GM19463 (cell line): ENCODE results near the gene LUZP1.

ENCODE experiments used
- ATAC-seq: cut with Tn5 transposase; IDR thresholded peaks from one replicate; pipeline ENCODE4 v1.9.1; 2021; ENCODE audit warnings: mild to moderate bottlenecking, moderate library complexity; ENCODE audit not compliant: unreplicated experiment

The LUZP1 gene

GRCh38 chr1:23091545-23091944 is 77.1 kb downstream of the LUZP1 start:
- no peak for ATAC-seq

DNA sequence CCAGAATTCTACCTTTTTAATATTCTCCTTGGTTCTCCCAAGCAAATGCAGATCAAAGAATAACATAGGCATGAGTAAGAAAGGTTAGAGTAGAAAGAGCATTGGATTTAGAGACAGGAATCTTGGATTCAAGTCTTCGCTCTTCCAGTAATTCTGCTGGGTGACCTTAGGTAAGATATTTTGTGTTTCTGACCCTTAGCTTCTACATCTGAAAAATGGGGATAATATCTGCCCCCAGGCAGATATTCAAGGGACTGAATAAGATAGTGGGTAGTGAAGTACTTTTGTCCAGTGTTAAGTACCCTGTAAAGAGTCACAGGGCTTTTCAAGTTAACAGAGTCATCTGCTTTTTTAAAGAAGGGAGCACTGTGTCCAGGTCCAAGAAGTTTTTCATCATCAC is 78.6 kb downstream of the LUZP1 start:
- no peak for ATAC-seq

DNA sequence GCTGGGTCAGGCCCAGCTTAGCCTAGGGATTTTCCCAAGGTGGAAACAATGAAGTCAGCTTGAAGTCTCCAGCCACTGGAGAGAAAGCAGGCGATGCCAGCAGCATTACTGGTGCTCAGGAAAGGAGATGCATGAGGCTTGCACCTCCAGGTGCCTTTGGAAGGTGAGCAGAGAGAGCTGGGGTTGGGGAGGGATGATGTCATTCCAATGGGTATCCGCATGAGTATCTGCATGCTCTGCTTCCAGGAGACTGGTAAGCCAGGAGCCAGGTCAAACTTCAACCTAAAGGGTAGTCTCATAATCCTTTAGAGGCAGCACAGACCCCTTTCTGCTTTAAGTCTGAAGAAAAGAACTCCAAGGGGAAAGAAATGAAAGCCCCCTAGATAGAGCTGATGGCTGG is 80.6 kb downstream of the LUZP1 start:
- no peak for ATAC-seq

DNA sequence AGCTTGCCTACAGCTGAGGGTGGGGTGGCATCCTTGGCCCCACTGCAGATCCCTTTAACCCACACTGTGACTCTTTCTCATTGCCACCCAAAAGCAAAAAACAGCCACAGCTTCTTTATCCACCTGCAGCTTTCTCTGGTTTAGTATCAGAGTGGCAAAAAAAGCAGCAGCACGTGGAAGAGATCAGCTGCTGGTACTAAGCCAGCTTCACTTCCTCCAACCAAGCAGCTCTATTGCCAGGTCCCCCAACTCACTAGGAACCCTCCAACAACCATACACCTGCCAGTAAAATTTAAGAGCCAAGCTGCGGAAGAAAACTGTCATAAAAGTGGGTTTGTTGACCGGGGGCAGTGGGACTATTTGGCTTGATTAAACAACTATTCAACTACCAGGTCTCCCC is 83.0 kb downstream of the LUZP1 start:
- ATAC-seq: no peak

GRCh38 chr1:23084880-23085279 is 83.8 kb downstream of the LUZP1 start:
- ATAC-seq: no peak

DNA sequence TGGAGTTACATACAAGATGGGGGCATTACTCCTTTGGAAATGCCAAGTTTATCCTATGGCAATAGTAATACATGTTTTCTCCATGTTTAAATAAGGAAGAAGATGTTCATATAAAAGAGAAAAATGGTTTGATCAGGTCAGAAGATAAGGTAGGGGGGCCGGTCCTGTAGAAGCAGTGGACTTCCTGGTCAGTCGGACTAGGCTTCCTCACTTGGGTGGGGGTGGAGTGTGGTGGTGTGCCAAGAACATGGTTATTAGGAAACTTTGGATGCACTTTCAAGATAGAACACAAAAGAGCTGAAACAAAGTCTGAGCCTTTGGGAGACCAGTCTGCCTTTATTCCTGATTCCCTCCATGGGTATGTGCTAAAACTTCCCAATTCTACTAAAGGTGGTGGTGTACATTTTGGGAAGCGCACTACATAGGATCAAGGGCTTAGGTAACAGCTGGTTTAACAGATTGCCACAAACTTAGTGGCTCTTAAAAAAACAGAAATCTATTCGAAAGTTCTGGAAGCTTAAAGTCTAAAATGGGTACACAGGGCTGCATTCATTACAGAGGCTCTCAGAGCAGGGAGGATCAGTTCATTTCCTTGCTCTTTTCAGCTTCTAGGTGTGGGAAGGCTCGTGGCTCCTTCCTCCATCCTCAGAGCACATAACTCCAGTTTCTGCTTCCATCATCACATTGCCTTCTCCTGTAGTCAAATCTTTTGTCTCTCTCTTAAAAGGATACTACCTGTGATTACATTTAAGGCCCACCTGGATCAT is 84.8 kb downstream of the LUZP1 start:
- no peak for ATAC-seq

GRCh38 chr1:23081376-23081775 is 87.3 kb downstream of the LUZP1 start:
- no peak for ATAC-seq

GRCh38 chr1:23080885-23081284 is 87.8 kb downstream of the LUZP1 start:
- ATAC-seq: no peak

- ATAC-seq: no peak
Measured at GRCh38 chr1:23079025-23079424, 89.6 kb downstream of the LUZP1 start.

- no peak for ATAC-seq
Measured at GRCh38 chr1:23074012-23074411, 94.6 kb downstream of the LUZP1 start.

- no peak for ATAC-seq
Measured at GRCh38 chr1:23069675-23070074, 99.0 kb downstream of the LUZP1 start.

- ATAC-seq: no peak
Measured at GRCh38 chr1:23069149-23069548, 99.5 kb downstream of the LUZP1 start.

DNA sequence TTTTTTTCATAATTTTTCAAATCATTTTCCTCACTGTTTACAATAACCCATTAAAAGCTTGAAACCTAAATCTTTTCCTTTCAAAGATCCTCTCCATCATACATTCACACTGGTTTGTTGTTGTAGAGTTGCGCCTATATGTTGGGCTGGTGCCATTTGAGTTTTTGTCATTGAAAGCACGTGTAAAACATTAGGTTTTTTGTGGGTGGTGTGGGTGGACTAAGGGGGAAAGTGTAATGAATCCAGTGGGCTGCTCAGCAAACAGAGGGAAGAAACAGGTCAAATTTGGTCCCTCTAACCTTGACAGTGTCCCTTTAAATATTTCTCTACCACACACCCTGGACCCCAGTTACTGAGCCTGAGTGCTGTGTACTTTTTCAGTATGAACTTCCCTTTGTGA is 102.6 kb downstream of the LUZP1 start:
- no peak for ATAC-seq

- ATAC-seq: no peak
Measured at GRCh38 chr1:23065385-23065784, 103.3 kb downstream of the LUZP1 start.

- no peak for ATAC-seq
Measured at GRCh38 chr1:23062271-23062670, 106.4 kb downstream of the LUZP1 start.

DNA sequence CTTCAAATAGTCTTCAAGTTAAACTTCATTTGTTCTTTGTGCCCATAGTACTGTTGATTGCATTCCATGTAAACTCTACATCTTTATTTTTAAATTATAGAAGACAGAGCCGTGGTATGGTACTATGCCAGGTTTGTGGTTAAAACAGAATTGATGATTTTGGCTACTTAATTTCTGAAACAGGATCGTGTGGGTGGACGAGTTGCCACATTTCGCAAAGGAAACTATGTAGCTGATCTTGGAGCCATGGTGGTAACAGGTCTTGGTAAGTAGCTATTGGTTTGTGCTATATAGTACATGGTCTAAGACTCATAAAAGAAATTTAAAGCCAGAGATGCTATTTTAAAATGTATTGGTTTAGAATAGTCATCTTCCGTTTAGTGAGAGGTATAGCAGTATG is 111.4 kb downstream of the LUZP1 start:
- no peak for ATAC-seq

DNA sequence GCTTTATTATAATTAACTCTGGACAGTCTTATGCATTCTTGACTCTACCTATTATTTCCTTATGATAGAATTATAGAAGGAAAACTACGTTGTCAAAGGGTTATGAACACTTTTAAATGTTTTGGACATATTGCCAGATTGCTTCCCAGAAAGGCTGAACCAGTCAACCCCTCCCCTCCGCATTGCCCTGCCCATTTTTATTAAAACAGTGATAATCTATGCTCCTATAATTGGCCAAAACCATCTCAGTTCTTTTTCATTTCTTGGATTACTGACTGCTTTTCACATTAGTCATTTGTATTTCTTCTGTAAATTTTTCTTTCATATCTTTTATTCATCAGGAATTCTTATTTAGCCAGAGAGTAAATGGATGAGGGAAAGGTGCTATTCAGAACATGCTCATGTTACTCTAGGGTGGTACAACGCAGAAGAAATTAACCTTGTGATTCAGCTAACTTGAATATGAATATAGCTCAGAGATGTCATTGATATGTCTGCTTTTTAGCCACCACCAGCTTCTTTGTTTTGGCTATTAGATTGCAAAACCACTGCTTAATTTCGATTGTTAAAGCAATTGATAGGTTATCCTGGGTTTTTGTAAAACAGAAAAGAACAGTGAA is 117.3 kb downstream of the LUZP1 start:
- no peak for ATAC-seq

DNA sequence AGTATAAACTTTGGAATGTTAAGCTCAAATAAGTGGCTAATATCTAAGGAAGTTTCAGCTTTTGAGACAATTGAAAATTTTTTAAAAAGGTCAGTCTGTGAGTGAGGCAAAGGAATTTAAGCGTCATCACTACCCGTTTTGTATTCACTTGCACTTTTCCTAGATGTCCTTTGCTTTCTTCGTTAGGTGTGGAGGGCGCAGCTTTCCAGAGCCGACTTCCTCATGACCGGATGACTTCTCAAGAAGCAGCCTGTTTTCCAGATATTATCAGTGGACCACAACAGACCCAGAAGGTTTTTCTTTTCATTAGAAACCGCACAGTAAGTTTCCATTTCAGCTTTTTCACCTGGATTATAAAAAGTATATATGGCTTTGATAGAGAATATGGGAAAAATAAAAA is 118.5 kb downstream of the LUZP1 start:
- ATAC-seq: no peak

DNA sequence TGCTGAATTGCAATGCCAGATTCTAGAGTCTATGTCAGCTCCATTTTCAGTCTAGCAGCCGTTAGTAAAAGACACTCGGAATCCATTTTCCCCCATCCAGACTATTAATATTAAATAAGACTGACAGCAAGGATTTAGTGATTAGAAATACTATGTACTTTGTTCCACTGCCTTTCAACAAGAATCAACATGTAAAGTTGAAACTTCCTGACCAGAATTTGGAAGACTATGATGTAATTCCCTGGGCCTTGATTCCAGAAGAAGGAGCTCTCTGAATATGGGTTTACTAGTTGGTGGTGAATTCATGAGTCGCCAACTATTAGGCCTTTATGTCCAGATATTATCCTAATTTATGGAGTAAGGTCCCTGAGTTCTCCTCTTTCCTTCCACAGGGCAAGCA is 124.6 kb downstream of the LUZP1 start:
- ATAC-seq: no peak

DNA sequence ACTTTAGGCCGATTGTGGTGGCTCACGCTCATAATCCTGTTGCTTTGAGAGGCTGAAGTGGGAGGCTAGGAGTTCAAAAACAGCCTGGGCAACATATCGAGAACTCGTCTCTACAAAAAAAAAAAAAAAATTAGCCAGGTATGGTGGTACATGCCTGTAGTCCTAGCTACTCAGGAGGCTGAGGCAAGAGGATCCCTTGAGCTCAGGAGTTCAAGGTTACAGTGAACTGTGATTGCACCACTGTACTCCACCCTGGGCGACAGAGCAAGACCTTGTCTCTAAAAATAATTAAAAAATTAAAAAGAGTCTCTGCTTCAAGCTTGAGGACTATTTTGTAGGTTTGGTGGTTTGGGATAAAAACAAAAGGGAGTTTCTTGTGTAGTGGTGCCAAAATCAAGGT is 128.1 kb downstream of the LUZP1 start:
- no peak for ATAC-seq

DNA sequence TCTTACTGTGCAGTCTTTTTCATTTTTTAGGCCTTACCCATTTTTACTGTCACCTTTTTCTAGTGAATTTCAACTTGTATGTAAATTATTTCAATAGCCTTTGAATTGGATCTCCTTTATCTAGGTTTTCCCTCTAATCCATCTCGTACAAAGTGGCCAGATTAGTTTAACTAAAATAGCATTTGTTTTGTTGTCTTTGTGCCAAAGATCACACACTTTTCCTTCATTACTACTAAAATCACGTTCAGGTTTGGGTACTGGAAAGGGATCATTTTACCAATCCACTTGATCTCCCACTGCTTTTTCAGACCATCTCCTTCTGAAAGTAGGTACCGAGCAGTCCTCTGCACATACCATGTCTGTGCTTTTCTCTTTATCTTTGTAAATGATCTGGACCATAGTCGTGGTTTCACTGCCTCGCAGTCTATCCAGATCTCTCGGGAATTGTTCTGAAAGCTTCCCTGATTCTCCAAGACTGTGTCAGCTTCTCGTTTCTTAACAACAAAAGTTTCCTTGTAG is 129.3 kb downstream of the LUZP1 start:
- no peak for ATAC-seq

GRCh38 chr1:23037081-23037740 is 131.4 kb downstream of the LUZP1 start:
- no peak for ATAC-seq
